ENCODE data around the gene ANTXR2.
A peak's percentile ranks its signal among the peaks of the same experiment; 100 is the strongest.

The ANTXR2 gene

GRCh38 chr4:80069837-80070731 is 2.9 kb downstream of the ANTXR2 start:
- DNase-seq (ENCODE audit: low read depth in 1 of 2, low spot score in 1 of 2): no peak

DNA sequence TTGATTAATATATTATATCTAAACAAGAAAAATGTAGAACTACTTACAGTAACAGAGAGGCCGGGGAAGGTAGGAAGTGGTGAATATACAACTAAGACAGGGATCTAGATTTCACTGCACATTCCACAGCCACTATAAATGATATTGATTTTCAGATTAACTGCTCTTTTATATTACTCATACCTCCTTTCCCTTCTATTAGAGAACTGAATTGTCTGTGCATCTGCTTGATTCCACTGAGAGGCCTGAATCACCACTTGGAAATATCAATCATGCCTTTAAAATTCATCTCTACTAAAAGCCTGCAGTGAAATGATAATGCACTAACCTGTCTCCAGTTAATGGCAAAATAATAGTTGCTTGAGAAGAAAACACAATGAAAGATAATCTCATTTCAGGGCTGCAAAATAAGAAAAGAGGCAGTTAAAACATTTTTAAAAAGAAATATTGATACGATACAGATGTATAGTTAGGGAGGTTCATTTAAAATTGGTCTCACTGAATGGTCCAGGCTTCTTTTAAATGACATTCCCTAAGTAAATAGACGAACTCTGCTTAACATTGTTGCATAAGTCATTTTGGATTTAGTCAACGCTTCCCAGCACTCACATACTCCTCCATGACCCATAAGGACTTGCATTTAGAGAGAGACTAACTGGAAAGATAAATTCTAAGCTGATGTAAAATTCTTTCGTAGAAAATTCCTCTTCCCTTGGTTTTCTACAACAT is 3.8 kb downstream of the ANTXR2 start:
- DNase-seq (ENCODE audit: low read depth in 1 of 2, low spot score in 1 of 2): no peak

GRCh38 chr4:80065601-80066000 is 7.4 kb downstream of the ANTXR2 start:
- no peak for DNase-seq (ENCODE audit: low read depth in 1 of 2, low spot score in 1 of 2)

- no peak for DNase-seq (ENCODE audit: low read depth in 1 of 2, low spot score in 1 of 2)
Observed at GRCh38 chr4:80062527-80062926, 10.5 kb downstream of the ANTXR2 start.

DNA sequence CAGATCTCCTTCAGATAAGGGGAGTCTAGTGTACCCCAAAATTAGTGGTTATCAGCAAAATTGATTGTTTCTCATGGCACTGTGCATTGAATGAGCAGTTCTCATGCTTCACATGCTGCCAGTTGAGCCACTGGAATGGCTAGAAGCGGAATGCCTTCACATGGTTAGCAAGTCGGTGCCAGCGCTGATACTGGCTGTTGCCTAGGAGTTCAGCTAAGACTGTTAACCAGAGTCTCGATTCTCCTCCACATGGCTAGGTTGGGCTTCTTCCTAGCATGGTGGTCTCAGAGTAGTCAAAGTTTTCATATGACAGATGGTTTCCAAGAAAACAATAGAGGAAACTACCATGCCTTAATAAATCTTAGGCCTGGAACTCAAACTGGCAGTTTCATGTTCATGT is 12.2 kb downstream of the ANTXR2 start:
- DNase-seq (ENCODE audit: low read depth in 1 of 2, low spot score in 1 of 2): no peak

DNA sequence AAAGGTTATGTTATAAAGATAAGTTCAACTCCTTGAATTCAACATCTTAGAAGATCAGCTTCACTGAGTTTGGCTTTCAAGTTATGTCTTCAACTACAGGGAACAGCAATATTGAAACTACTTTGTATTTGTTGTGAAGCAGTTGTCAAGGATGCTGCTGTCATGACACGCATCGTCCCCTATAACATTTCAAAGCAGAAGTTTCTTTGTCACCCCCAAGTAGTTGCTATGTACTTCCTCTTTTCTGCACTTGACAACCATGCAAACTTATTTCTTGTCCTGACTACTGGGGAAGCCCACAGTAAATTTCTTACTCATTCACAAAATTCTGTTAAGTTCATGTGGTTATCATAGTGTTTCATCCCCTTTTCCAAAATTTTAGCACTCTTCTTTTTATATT is 14.3 kb downstream of the ANTXR2 start:
- peak in 1 of 2 donors; percentile 40 for DNase-seq (ENCODE audit: low read depth in 1 of 2, low spot score in 1 of 2)

GRCh38 chr4:80054375-80054774 is 18.7 kb downstream of the ANTXR2 start:
- no peak for DNase-seq (ENCODE audit: low read depth in 1 of 2, low spot score in 1 of 2)

GRCh38 chr4:80053140-80053910 is 19.7 kb downstream of the ANTXR2 start:
- no peak for DNase-seq (ENCODE audit: low read depth in 1 of 2, low spot score in 1 of 2)

GRCh38 chr4:80049813-80050534 is 23.1 kb downstream of the ANTXR2 start:
- no peak for DNase-seq (ENCODE audit: low read depth in 1 of 2, low spot score in 1 of 2)

DNA sequence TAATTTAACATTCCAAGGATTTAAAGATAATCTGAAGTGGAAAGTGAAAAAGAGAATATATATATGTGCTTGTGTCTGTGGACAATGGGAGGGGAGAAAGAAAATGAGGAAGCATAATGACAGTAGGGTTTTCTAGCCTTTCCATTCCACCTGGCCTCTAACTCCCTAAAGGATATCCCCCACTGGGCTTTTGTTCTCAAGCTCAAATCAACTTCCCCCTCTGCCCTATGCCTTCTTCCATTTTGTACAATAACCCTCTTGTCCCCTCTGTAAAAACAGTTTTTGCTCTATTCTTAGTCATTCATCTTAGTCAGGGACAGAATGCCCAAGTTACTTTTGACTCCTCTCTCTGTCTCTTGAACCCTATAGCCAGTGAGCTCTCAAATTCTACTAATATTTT is 23.6 kb downstream of the ANTXR2 start:
- no peak for DNase-seq (ENCODE audit: low read depth in 1 of 2, low spot score in 1 of 2)

DNA sequence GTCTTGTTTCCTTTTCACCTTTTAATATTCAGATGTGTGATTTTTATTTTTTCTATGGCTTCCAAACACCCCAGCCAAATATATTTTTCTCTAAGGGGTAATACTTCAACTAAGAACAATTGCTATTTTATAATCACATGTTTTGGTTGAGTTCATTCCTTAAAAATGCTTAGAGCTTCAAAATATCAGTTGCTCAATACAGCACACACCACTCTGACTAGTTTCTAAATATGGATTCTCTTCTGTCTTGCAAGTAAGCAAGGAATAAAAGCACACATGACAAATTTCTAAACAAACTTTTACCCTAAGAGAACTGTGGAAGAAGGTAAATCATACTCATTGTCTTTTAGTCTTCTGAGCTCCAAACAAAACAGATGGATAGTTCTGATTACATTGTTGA is 27.2 kb downstream of the ANTXR2 start:
- DNase-seq (ENCODE audit: low read depth in 1 of 2, low spot score in 1 of 2): no peak

- DNase-seq (ENCODE audit: low read depth in 1 of 2, low spot score in 1 of 2): no peak
Observed at GRCh38 chr4:80043541-80043940, 29.5 kb downstream of the ANTXR2 start.

- no peak for DNase-seq (ENCODE audit: low read depth in 1 of 2, low spot score in 1 of 2)
Observed at GRCh38 chr4:80042821-80043220, 30.2 kb downstream of the ANTXR2 start.

- DNase-seq (ENCODE audit: low read depth in 1 of 2, low spot score in 1 of 2): no peak
Observed at GRCh38 chr4:80037864-80038263, 35.2 kb downstream of the ANTXR2 start.

- DNase-seq (ENCODE audit: low read depth in 1 of 2, low spot score in 1 of 2): no peak
Observed at GRCh38 chr4:80036949-80037685, 35.9 kb downstream of the ANTXR2 start.

DNA sequence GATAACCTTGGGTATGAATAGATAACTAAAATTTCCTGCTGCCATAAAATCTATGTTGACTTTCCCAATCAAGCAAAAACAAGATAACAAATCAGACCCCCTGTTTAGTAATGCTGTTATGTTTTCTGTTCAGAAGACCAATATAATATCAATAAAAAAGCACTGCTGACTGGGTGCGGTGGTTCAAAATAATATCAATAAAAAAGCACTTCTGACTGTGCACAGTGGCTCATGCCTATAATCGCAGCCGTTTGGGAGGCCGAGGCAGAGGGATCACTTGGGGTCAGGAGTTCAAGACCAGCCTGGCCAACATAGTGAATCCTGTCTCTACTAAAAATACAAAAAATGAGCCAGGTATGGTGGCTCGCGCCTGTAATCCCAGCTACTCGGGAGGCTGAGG is 36.7 kb downstream of the ANTXR2 start:
- no peak for DNase-seq (ENCODE audit: low read depth in 1 of 2, low spot score in 1 of 2)

GRCh38 chr4:80035336-80035735 is 37.7 kb downstream of the ANTXR2 start:
- no peak for DNase-seq (ENCODE audit: low read depth in 1 of 2, low spot score in 1 of 2)

- no peak for DNase-seq (ENCODE audit: low read depth in 1 of 2, low spot score in 1 of 2)
Observed at GRCh38 chr4:80033581-80033980, 39.4 kb downstream of the ANTXR2 start.

- DNase-seq (ENCODE audit: low read depth in 1 of 2, low spot score in 1 of 2): no peak
Observed at GRCh38 chr4:80029364-80029763, 43.7 kb downstream of the ANTXR2 start.

DNA sequence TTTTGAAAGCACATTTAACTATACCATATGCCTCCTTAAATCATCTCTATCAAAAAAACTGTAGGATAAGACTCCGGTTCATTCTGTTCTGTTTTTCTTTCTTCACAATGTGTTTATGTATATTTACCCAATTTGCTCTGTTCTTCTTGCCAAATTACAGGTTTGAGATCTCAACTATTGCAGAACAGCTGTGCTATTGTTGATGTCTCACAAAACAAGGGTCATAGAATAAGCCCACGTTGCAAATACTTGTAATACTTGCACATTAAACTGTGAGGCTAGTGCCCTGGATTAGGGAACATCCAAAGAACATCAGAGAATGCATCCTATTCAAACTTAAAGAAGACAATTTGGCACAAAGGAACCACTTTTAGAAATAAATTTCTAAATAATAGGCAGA is 45.4 kb downstream of the ANTXR2 start:
- DNase-seq (ENCODE audit: low read depth in 1 of 2, low spot score in 1 of 2): no peak
